Thyroid gland (tissue), 4 donors: ENCODE data around the gene BCS1L. TPM values are rescaled to one million over a fixed set of nuclear protein-coding genes. Genes with fewer than 3 reads are reported as not detected.
A peak's percentile ranks its signal among the peaks of the same experiment; 100 is the strongest.

Source experiments
- DNase-seq, 2 donors: peaks; one replicate each; pipeline ENCODE4 v3.0.0-alpha.2; 2019
- H3K27ac ChIP-seq, 3 donors: fragments of 200-600 bp; sonication (generic); 1 replicate in 2 of 3; 2 replicates in 1 of 3; pipeline ENCODE4 v1.5.1; 2016 to 2019; ENCODE audit warnings: mild to moderate bottlenecking in 1 of 3, moderate library complexity in 1 of 3
- H3K27me3 ChIP-seq: fragments of 200-600 bp; sonication (generic); one replicate; pipeline ENCODE4 v1.5.1; 2019
- H3K36me3 ChIP-seq, 2 donors: fragments of 200-600 bp; sonication (generic); one replicate each; pipeline ENCODE4 v1.5.1; 2016 to 2019
- H3K4me1 ChIP-seq, 2 donors: fragments of 200-600 bp; sonication (generic); one replicate each; pipeline ENCODE4 v1.5.1; 2017 to 2019
- H3K4me3 ChIP-seq, 3 donors: fragments of 200-600 bp; sonication (generic); replicated peaks in 1 of 3; 1 replicate in 2 of 3; 2 replicates in 1 of 3; pipeline ENCODE4 v1.5.1; 2016; ENCODE audit warnings: mild to moderate bottlenecking in 1 of 3
- H3K9me3 ChIP-seq: fragments of 200-600 bp; sonication (generic); one replicate; pipeline ENCODE4 v1.5.1; 2017
- CTCF ChIP-seq, 6 experiments: fragments of 200-600 bp in 3 of 6; fragments of 450-650 bp in 3 of 6; sonication (generic) in 3 of 6; IDR thresholded peaks; one replicate each; pipeline ENCODE4 v1.5.1; 2016 to 2019; ENCODE audit warnings: antibody characterized with exemption in 6 of 6, mild to moderate bottlenecking in 2 of 6, inconsistent platforms in 1 of 6, moderate library complexity in 1 of 6
- POLR2A ChIP-seq, 2 donors: fragments of 450-650 bp; IDR thresholded peaks; one replicate each; pipeline ENCODE4 v1.6.1; 2017; ENCODE audit warnings: antibody characterized with exemption in 2 of 2, mild to moderate bottlenecking in 2 of 2, moderate library complexity in 1 of 2
- WGBS, 2 donors: methylation state at CpG; one replicate each; pipeline ENCODE4 v1.1.5; 2017; 5-methylcytosine and 5-hydroxymethylcytosine counted together
- intact Hi-C: fragments of 100-400 bp; cut with DNase I; formaldehyde crosslinking; loops from one replicate; pipeline ENCODE4 v1.15.1; 2023
- total RNA-seq, 4 donors: library from RNA; depleted of rRNA; stranded (reverse); fragments of >200 nt; gene quantifications; one replicate each; pipeline ENCODE4 v1.2.3, GENCODE V29; 2016

BCS1L gene
- total RNA-seq, 4 donors from 2014 or later: 17.7 to 38.9 (median 26.5) TPM

- Histone ChIP-seq H3K27ac (no peak overlapping the region), H3K4me1 (peaks cover 6 to 15% of the 10 kb centered on the region in 2 donors), H3K27me3 (no peaks in the 10 kb centered on the region), H3K36me3 (peaks cover 44 to 51% of the 10 kb centered on the region in 2 donors), H3K9me3 (no peaks in the 10 kb centered on the region), H3K4me3 (no peak overlapping the region)
- TF ChIP-seq CTCF (IDR thresholded peaks at IDR 0.05) (no peak), POLR2A (IDR thresholded peaks at IDR 0.05) (no peak)
- intact Hi-C loops: no loop called here
- DNase-seq: no peak
- 92 to 93% methylated on average over 7 of the region's 7 CpGs for WGBS, 2 donors
Measured at GRCh38 chr2:218662377-218662776, 2.9 kb downstream of the BCS1L start.

- Histone ChIP-seq H3K27ac (no peak overlapping the region), H3K9me3 (no peaks in the 10 kb centered on the region), H3K4me3 (no peak overlapping the region), H3K4me1 (peaks cover 6 to 15% of the 10 kb centered on the region in 2 donors), H3K36me3 (peaks cover 48 to 56% of the 10 kb centered on the region in 2 donors), H3K27me3 (no peaks in the 10 kb centered on the region)
- WGBS, 2 donors: 86 to 93% methylated on average over 1 to 10 of the region's 10 CpGs
- intact Hi-C loops: no loop called here
- no peak for DNase-seq
- TF ChIP-seq CTCF (IDR thresholded peaks at IDR 0.05) (no peak), POLR2A (IDR thresholded peaks at IDR 0.05) (no peak)
Measured at GRCh38 chr2:218662827-218663226, 3.3 kb downstream of the BCS1L start.

GRCh38 chr2:218663901-218664300 lies 4.4 kb downstream of the BCS1L start:
- Histone ChIP-seq H3K4me1 (peaks cover 0 to 6% of the 10 kb centered on the region in 2 donors), H3K36me3 (peaks cover 51 to 59% of the 10 kb centered on the region in 2 donors), H3K27ac (no peak overlapping the region), H3K4me3 (no peak overlapping the region), H3K9me3 (no peaks in the 10 kb centered on the region), H3K27me3 (no peaks in the 10 kb centered on the region)
- intact Hi-C loops: no loop called here
- TF ChIP-seq CTCF (IDR thresholded peaks at IDR 0.05): no peak
- no peak for TF ChIP-seq POLR2A (IDR thresholded peaks at IDR 0.05)
- WGBS, 2 donors: 95 to 96% methylated on average over 8 to 9 of the region's 15 CpGs
- DNase-seq: no peak

- TF ChIP-seq CTCF (IDR thresholded peaks at IDR 0.05) (no peak), POLR2A (IDR thresholded peaks at IDR 0.05) (no peak)
- intact Hi-C loops: no loop called here
- Histone ChIP-seq H3K27me3 (no peaks in the 10 kb centered on the region), H3K9me3 (no peaks in the 10 kb centered on the region), H3K27ac (no peak overlapping the region), H3K4me3 (no peak overlapping the region), H3K36me3 (peaks cover 51 to 59% of the 10 kb centered on the region in 2 donors), H3K4me1 (peaks cover 0 to 6% of the 10 kb centered on the region in 2 donors)
- 95 to 100% methylated on average over 7 of the region's 7 CpGs for WGBS, 2 donors
- no peak for DNase-seq
Measured at GRCh38 chr2:218664653-218665052, 5.2 kb downstream of the BCS1L start.

- Histone ChIP-seq H3K27me3 (no peaks in the 10 kb centered on the region), H3K27ac (peak overlapping the region in 2 of 3 donors; percentile 5 to 43), H3K36me3 (peaks cover 17 to 23% of the 10 kb centered on the region in 2 donors), H3K4me3 (peak overlapping the region; percentile 61 to 75 (median 67)), H3K9me3 (no peaks in the 10 kb centered on the region), H3K4me1 (peaks cover 4 to 17% of the 10 kb centered on the region in 2 donors)
- 36% methylated on average over 12 of the region's 12 CpGs for WGBS, 2 donors
- TF ChIP-seq CTCF (IDR thresholded peaks at IDR 0.05): no peak
- TF ChIP-seq POLR2A (IDR thresholded peaks at IDR 0.05): no peak
- intact Hi-C loops: no loop called here
- no peak for DNase-seq
Measured at GRCh38 chr2:218671097-218671653, 11.7 kb downstream of the BCS1L start.
